Stimulated activated CD8-positive, alpha-beta memory T cell treated with anti-CD3 and anti-CD28 coated beads, Interleukin-15, amount 100 ng/mL, for 24 hours (primary cell): Measurements from ENCODE around the gene AGPS.
"Not testable (repeated sequence)": the region's sequence is repeated elsewhere in the genome, so short reads cannot be mapped to it uniquely, and the experiment has no call there.

Experiments used
- DNase-seq: peaks from one replicate; pipeline ENCODE4 v3.0.0-alpha.2; 2020; ENCODE audit warnings: low read depth

Gene AGPS

DNA sequence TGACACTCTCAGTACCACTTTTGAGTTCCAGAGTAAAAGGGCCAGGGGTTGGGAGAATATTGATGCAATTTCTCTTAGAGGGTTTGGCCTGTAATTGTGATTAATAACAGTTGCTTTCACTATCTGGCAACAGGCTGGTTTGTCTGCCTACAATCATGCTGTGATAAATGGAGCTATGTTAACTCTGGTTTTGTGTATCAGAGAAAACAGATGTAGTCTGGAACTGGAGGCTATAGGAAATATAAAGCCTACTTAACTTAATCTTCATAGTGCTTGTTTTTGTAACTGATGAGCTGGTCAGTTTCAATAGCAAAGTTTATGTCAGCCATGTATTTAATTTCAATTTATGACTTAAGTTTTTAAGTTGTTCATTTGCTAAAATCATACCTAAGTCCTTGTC is 138.0 kb downstream of the AGPS start:
- no peak for DNase-seq

DNA sequence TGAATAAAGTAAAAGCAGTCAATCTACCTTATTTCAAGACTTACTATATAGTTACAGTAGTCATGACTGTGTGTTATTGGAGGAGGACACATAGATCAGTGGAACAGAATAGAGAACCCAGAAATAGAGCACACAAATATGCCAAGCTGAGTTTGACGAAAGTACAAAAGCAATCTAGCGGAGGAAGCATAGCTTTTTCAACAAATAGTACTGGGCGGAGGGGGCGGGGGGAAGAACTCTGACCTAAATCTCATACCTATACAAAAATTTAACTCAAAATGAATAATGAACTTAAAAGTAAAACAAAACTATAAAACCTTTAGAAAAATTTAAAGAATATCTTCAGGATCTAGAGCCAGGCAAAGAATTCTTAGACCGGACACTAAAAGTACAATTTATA is 139.1 kb downstream of the AGPS start:
- DNase-seq, result no peak

DNA sequence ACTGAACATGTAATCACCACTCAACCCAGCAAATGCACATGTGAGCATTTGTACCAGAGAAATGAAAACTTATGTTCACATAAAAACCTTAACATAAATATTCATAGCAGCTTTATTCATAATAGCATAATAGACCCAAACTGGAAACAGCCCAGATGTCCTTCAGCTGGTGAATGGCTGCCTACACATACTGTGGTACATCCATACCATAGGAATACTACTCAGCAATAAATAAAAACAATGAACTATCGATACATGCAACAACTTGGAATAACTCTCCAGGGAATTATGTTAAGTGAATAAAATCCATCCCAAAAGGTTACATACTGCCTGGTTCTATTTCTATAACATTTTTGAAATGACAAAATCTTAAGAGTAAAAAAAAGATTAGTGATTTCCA is 140.0 kb downstream of the AGPS start:
- no peak for DNase-seq

DNA sequence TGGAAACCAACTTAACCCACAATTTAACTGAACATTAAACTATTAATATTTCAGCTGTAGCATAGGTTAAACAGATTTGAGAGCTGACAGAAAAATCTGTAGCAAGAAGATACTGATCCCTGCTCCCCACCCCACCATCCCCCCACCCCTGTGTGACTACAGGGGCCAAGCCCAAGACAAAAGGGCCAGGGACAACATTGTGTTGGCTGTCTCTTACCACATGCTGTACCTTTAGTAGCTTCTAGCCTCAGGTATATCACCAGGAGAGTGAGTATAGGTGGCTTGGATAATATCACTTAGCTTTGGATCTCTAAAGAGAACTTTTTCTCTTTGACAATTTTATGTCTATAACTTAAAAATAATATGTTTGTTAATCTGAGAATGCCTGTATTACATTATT is 140.7 kb downstream of the AGPS start:
- DNase-seq, result no peak

DNA sequence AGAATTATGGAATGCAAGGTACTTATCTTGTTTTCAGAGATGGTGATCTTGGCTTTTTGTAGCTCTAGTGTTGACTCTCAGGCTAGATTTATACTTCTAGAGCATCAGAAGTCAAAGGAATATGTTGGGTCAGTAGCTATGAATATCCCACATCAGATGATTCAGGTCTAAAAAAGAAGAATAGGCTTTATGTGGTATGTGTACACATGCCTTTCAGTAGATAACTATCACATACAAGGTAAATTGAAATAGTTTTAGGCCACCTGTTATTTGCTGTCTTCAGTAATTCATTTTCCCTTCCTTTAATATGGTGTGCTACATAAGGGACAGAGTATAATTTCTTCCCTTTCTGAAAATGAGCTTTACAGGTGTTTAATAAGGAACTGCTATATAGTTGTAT is 142.4 kb downstream of the AGPS start:
- DNase-seq, result no peak

DNA sequence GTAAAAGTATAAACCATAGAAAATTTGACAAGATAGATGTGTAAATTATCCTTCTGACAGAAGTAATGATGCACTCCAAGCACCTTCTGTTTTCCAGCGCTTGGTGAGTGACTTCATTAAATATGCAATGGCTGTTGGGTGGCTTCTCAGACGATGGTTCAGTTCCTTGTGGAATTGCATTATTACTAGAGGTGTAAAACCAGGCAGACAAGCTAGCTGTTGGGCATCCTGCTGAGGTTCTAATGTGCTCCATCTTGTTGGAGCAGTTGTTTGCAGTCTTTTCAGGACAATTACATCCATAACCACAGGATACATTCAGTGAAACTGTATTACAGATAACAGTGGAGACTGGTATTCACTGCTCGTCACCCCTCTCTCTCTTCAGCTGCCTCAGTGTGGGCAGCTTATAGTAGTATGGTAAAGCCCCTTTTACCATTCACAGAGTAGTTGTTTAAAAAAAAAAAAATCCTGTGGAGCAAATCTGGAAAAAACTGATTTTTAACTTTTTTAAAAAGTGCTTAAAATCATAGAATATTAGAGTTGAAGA is 143.5 kb downstream of the AGPS start:
- DNase-seq, result no peak

DNA sequence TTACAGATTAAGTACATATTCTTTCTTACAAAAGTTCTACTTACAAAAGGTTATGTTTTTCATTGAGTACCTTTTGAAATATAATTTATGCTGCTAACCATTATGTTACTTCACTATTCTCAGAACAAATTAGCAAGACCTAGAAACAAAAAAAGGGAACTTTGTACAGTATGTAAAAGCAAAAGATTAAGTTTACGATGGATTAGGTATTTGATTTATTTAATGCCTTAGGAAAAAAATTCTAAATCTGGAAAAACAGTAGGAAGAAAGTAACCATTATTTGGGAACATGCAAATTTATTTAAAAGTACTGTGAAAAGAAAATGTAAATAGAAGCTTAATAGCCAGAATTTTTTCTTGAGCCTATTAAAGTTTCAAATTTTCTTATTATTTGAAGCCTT is 144.6 kb downstream of the AGPS start:
- no peak for DNase-seq

DNA sequence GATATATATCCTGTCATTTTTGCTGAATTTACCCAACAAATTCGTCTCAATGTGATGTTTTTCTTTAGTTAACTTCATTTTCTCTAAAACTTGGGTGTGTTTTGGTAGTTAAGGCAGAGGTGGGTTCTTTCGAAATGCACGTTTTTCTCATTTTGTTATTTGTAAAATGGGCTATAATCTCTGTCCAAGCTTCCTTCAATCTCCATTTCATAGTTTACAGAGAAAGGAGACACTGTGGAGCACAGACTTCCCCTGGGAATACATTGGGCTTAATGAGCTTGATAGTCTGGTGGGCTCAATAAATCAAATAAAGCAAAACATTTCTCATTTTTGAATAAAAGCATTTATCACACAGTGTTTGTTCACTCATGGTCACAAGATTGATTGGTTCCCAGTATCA is 145.1 kb downstream of the AGPS start:
- DNase-seq, result no peak

DNA sequence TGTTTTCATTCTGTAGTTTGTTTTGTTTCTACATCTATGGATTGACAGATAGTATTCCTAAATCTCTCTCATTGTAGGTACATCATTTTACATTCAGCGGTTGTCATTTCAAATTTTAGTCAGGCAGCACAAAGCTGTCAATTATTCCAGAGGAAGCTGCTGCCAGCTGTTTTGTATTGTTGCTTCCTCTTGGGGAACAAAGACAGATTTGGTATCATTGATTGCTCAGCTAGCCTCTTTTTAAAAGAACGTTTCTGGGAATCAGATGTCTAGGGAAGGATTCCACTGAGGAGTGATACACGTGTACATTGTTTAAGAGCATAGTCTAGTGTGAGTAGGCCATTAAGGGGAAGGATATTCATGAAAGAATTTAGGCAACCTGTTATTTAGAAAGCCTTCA is 145.8 kb downstream of the AGPS start:
- no peak for DNase-seq

DNA sequence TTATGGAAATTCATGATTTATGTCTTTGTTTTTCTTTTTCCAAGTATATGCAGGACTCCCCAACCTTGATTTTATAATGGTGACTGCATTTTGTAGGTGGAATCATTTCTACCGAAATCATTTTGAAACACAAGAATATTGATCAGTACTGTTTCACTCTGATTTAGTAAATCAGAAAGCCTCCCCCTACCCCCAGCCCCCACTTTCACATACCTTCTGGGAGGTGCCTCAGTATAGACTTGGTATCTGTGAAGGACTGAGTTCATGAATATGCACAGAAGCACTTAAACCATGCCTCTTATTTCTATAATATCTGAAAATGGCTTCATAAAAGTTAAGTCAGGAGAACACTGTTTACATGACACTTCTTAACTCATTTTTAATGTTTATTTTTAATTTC is 147.7 kb downstream of the AGPS start:
- DNase-seq, result no peak

DNA sequence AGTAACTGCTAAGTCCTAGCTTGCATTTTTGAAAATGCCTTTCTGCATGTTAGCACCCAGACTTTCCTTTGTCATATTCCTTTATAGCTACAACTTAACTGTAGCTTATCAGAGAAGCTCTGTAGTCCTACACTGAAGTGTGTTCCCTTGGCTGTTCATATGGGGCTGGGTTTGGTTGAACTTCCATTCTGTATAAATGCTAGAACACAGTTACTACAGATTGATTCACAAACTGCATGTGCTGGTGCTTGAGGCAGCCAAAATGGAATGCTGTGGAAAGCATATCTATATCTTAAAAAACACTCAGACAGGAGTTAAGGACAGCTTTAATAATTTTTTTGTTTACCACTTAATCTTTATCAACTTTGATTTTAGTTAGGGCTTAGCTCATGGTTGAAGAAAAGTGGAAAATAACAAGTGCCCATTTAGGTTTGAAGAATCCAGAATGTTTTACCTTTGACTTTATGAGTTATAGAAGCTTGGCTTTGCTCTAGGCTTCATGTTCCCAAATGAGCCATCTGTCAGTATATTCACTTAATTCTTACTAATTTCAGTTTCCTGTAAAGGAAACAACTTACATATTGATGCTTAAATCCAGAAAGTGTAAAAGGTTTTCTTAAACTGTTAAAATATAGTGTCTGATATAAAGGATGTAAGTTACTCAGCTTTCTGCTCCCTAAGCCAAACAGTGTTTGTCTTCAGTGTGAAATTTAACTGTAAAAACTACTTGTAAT is 148.9 kb downstream of the AGPS start:
- DNase-seq, result no peak

DNA sequence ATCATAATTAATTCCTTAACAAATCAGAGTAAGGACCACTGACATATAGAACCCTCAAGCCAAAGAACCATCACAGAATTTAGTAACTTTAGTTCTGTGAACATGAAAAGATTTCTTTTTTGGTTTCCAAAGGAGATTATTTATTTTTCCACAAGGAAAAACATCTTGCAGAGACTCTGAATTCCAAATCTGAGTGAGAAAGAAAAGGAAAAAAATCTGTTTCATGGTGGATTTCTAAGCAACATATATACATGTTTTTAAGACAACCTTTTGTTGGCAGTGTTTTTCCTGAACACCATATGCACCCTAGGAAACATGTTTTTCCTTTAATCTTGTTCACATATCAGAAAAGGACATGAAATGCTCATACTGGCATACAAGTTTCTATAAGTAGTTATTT is 149.8 kb downstream of the AGPS start:
- DNase-seq, result no peak

DNA sequence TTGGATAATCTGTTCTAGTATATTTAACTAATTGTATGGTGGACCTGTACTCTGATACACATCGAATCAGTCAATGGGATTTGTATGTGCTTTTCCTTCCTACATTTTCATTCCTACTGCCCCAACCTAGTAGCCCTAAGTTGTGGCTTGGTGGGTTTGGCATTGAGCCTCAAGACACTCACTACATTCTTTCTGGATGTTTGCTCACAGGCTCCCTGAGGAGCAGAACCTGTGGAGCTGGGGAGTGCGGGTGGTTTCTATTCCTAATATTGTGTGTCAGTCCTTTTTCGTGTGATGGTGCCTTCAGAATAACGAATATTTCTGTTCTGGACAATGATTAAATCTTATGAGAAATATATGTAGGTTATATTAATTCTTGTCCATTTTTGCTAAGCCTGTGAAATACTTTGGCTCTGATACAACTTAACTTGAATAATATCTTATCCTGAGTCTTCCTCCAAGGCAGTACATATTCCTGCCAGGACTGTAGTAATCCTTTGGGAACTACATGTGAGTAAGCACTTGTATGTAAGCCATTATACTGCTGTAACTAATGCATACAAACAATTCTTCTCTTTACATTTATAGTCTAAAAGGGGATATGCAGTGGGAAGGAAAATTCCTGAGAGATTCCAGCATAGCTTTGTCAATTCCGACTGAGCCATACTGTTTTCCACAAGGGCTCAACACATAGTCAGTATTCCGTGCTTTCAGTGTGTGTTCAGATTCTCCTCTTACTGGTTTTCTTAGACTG is 150.6 kb downstream of the AGPS start:
- DNase-seq, result no peak

DNA sequence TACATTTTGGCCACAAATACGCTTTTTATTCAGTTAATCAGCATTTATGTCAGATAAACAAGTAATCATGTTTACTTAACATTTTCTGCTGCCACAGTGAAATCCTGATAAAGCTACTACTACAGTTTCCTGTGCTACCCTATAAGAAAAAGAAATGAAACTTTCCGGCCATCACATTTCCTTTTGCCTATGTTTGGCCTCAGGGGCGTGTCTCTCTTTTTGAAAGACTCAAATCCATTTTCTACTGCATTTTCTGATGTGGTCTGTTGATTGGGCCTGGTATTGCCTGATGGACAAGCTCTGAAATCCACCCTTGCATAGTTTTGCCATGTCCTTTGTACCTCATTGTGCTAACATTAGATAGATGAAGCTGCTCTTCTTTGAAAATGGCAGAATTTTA is 152.6 kb downstream of the AGPS start:
- no peak for DNase-seq

DNA sequence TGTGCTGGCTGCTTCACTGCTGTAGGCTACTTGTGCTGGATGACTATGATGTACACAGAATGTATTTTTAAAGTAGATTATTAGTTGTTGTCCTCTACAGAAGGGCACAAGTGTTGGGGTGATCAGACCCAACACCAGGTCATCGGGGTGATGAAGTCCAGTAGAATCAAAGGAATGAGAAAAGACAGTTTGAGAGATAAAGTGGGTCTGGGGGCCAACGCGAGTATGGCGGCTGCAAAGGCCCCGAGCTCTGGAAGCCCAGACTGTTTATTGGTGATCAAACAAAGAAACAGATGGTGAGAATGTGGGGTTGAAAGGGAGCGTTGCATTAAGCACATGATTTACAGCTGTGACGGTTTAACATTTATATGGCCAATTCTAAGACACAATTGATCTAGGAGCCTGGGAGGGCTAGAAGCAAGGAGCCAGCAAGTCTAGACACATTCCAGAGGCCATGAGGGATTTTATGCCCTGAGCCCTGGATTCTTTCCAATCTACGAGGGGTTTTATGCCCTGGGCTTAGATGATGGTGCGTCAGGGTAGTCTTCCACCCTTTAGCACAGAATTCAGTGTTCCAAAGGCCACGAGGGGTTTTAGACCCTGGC is 153.5 kb downstream of the AGPS start:
- no peak for DNase-seq

DNA sequence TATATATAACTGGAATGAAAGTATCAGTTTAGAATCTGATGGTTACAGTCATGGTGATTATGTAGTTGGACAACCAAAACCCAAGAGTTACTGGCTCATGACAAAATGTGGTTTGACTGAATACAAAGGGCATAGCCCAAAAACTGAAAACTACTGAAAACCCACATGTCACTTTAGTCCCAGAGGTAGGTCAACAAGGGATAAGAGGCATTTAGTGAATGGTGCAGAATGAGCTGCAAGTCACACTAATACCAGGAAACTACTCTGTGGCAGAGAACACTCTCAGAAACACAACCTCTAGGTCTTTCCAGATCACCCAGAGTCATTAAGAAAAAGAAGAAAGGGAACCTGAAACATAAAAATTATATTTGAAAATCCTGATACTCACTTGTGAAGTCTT is 154.5 kb downstream of the AGPS start:
- DNase-seq, result no peak

DNA sequence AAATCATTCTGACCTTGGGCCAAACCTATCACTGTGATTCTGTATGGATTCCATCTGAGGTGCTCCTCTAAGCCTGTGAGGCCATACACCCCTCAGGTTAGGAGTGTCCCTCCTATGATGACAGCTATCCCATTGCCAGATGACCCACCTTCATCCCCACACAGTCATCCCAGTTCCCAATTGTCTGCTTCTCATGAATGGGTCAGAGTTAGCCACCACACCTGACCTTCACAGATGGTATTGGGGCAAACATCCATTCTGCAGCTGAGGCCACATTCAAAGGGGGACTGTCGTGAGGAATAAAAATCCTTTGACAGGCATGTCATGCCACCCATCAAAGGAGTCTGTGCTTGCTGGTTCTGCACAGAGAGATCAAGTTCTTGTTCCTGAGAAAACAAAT is 155.2 kb downstream of the AGPS start:
- DNase-seq, result no peak

DNA sequence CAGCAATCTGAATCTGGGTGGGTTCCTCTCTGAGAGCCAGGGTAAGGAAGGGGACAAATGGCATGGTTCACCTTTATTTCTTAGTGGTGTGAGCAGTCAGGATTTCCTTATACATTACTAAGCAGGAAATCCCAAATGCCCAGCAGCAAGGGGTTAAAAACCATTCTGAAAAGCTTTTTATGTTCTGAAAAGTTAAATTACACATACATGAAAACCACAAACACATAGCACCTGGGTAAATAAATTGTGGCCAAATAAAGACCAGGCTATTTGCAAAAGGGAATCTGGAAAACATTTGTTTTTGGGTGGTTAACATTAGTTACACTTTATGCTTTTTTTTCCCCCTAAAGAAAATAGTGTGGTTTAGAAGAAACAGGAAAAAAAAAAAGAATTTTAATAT is 156.1 kb downstream of the AGPS start:
- no peak for DNase-seq

DNA sequence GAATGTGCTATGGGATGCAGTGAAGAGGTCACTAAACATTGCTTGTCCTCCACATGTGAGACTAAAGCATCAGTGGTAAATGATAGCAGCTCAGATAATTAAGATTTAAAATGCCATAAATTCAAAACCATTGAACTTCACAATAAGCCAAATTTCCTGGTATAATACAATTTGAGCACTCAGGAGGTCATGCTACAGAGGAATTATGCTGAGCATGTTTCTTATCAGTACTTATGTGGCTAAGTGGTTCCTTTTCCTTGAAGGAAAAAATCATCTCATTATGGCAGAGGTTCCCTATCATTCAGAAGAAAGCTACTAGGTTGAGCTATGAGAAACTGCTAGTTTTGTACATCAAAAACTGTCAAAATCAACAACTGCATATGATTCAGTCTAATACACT is 156.6 kb downstream of the AGPS start:
- DNase-seq, result no peak

DNA sequence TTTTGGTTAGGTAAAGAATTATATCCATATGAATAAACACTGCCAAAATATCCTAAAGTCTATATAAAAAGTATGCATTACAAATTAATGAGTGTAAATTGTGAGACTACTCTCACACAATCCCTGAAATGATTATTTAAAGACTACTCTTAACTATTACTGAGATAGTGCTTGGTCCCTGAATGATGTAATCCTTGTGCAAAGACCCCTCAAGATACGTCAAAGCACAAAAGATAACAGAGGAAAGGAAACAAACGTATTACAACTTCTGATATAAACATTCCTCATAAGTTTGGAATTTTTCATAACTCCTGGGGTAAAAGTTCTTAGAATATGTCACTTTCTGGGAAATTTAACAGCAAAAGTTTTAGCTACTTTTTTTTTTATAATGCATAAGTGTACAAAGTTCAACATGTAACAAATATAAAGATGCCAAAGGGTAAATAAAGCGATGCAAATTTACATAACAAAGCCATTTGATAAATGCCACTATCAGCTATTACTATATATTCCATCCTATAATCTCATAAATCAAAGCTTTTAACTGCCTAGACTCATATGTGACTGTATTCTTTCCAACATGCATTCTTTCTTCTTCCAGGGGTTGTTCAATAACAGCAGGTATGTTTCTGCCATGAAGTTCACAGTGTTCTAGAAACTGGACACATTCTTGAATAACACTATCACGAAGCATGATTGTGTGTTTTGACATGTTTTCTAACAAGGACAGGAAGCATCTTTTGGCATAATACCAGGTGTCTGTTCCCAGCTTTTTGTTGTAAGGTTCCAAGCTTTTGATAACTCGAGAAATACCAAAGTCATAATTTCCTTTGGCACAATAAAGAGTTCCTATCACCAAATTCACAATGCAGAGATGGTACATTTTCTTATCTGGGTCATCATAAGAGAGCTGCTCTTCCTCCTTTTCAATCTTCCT is 158.0 kb downstream of the AGPS start:
- DNase-seq, result no peak

DNA sequence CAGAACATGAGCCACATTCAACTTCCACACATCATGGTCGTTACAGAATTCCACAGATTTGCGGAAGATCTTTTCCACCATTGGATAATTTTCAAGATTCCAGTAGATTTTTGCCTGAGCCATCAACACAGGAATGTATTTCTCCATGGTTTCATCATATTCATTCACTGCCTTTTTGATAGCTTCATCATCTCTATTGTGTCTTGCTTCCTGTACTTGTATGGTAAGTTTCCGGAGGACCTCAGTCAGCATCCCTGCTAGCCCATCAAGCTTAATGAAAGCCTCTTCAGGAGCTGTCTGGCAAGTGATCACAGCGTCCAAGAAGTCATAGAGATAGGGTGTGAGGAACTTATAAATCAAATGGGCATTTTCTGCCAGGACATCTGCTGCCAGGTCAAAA is 158.8 kb downstream of the AGPS start:
- DNase-seq, result not testable (repeated sequence)

DNA sequence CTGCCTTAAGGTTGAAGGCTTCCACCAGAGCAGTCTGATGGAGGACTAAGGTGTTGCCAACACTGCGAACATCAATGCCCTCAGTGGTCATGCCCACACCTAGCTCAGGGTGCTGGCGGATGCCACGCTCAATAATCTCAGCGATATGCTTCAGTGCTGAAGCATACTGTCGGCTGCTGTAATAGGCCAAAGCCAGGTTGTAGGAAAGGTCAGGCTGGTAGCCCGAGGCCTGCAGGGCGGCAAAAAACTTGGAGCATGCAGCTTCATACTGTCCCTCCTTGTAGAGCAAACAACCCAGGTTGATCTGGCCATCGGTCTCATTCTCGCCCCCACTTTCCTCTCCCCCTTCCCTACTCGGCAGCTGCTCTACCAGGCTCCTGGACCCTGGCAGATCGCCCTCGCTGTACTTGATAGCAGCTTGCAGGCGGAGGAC is 159.4 kb downstream of the AGPS start:
- DNase-seq, result no peak
